Activated gamma-delta T cell treated with Interleukin-2 at 50 U/mL for 16 hours (primary cell): ENCODE measurements around the gene CTCFL.

Experiments
- DNase-seq: peaks from one replicate; pipeline ENCODE4 v3.0.0-alpha.2; 2020

The CTCFL gene

DNA sequence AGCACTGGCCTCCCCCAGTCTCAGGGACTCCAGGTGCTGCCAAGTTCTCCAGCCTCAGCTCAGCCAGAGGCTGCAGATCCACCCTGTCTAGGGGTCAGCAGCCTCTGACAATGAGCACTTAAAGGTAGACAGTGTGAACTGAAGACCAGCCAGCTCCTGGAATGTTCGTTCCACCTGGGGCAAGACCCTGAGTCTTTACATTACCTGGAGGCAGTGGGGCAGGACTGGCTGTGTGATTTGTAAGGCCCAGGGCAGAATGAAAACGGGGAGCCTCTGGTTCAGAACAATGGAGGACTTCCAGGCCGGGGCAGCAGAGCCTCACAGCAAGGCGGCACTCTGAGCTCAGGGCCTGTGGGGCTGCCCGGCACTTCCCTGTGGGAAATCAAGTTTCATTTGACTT lies 65.0 kb downstream of the CTCFL start:
- DNase-seq = no peak

DNA sequence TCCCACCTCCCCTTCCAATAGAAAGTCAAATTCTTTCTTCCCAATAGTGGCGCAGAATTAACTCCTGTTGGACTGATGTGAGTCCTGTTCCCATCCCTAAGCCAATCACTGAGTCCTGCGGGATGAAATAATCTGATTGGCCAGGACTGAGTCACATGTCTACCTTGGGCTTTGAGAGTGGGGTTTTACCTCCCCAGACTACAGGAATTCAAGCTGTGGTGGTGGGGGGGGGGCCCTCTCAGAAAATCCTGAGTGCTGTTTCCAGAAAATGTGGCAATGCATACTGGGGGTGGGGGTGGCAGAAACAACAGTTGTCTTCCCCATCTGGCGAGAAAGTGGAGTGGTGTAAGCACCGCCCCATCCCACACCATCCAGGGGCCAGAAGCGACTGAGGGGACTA lies 65.7 kb downstream of the CTCFL start:
- DNase-seq = no peak

DNA sequence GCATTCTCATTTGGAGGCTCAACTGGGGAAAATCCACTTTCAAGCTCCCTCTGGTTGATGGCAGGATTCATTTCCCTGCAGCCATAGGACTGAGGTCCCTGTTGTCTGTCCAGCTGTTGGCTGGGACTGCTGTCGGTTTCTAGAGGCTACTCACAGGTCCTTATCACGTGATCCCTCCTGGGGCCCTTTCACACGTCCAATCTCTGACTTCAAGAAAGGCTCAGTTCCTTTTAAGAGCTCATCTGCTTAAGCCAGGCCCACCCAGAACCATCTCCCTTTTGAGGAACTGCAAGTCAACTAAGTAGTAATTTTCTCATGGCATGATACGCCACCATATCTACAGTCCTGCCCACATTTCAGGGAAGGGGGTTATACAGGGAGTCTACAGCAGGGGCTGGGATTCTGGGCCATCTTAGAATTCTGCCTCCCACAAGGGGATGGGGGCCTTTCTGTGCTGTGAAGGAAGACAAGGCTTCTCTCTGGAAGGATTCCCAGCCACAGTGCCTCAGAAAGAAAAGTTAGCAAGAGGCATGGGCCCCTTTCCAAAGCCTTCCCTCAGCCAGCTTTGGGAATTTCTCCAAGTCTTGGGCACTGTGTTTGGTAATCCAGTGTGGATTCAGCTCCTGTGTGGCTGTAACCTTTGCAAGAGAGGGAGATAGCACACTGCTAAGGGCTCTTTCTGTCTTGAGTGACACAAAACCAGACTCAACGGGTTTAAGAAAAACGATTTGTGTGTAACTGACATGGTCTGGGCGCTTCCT lies 66.4 kb downstream of the CTCFL start:
- DNase-seq = no peak

GRCh38 chr20:57457243-57458095 lies 67.5 kb downstream of the CTCFL start:
- DNase-seq = no peak

DNA sequence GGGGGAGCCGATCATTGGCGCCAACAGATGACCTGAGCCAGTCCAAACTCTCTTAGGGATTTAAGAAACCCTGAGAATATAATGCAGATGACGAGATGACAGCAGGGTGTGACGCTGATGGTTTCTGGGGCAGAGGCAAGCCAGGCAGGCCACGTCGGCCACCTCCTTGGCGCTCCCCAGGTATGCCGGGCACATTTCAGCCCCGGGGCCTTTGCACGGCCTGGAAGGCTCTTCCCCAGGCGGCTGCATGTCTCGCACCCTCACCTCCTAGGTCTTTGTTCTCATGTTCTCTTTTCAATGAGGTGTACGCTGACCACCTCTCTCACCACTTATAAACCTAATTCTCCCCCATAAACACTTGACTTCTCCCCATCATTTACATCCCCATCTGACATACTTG lies 68.8 kb downstream of the CTCFL start:
- no peak for DNase-seq

- no peak for DNase-seq
These were observed 69.6 kb downstream of the CTCFL start for GRCh38 chr20:57455386-57455785.

- no peak for DNase-seq
These were observed 72.9 kb downstream of the CTCFL start for GRCh38 chr20:57451795-57452661.

GRCh38 chr20:57451431-57451794 lies 73.5 kb downstream of the CTCFL start:
- no peak for DNase-seq

GRCh38 chr20:57450931-57451330 lies 74.0 kb downstream of the CTCFL start:
- DNase-seq = no peak

DNA sequence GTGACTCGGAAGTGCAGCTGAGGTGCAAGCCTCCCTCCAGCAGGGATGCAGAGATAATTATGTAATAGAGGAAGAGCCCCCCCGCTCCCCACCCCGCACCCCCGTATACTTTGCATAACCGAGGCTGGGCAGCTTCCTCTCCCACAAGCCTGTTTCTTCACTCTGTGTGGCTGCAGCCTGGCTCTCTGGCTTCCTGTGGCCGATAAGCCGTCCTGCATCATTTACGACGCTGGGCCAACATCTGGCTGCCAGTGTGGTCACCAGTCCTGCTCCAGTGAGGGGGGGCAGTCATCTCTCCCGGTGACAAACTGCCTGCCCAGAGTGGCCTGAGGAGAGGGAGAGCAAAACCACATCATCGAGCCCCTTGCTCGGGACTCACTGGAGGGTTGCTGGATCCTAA lies 74.5 kb downstream of the CTCFL start:
- no peak for DNase-seq

DNA sequence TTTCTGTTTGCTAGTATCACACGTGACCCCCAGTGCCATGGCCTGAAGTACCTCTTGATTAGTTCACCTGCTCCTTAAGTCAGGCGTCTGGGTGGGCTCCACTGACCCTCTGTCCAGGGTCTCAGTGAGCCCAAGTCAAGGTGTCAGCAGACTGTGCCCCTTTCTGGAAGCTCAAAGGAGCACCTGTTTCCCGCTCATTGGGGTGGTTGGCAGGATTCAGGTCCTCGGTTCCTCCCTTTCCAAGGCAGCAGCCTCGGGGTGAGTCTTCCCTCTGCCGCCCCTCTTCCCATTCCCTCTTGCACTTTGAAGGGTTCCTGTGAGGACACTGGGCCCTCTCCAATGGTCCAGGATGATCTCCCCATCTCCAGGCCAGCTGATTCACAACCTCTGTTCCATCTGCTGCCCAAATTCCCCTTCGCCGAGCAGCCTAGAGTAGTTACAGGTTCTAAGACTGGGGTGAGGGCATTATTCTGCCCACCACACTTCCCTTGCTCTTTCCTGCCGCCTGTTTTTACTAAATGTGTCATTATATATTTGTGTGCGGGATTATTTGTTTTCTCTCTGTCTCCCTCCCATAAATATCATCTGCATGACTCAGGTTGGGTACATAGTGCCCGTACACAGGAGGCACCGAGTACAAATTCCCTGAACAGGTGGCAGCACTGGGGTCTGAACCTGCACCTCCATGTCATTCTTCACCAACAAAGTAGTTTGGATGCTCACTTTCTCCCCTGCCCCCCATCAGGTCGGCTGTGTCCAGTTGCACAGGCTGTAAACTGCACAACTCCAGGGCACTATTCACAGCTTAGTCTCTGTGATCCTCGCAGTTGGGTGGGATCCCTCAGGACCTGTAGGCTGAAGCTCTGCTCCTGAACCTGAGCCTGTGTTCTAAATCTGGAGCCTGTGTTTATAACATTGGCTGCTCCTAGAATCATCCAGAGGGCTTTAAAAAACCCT lies 75.3 kb downstream of the CTCFL start:
- DNase-seq = no peak

- DNase-seq = no peak
These were observed 76.1 kb downstream of the CTCFL start for GRCh38 chr20:57448764-57449354.
